HG03575 (cell line): ENCODE measurements around the gene CALU.

Experiments
- ATAC-seq: cut with Tn5 transposase; IDR thresholded peaks from one replicate; pipeline ENCODE4 v1.9.1; 2021; ENCODE audit not compliant: unreplicated experiment, insufficient number of reproducible peaks, low FRiP score; ENCODE audit errors: extremely low read depth

Gene CALU

GRCh38 chr7:128741491-128741890 is 2.3 kb downstream of the CALU start:
- ATAC-seq, result no peak

- ATAC-seq, result no peak
These were observed 3.0 kb downstream of the CALU start for GRCh38 chr7:128742206-128742605.

GRCh38 chr7:128743112-128743772 is 4.1 kb downstream of the CALU start:
- ATAC-seq, result no peak

- ATAC-seq, result no peak
These were observed 5.3 kb downstream of the CALU start for GRCh38 chr7:128744366-128744905.

- no peak for ATAC-seq
These were observed 6.5 kb downstream of the CALU start for GRCh38 chr7:128745706-128746105.

GRCh38 chr7:128747327-128748079 is 8.3 kb downstream of the CALU start:
- ATAC-seq, result no peak

- no peak for ATAC-seq
These were observed 13.1 kb downstream of the CALU start for GRCh38 chr7:128752251-128752650.

- no peak for ATAC-seq
These were observed 16.1 kb downstream of the CALU start for GRCh38 chr7:128755075-128755818.

- no peak for ATAC-seq
These were observed 16.8 kb downstream of the CALU start for GRCh38 chr7:128755819-128756476.

GRCh38 chr7:128757203-128757602 is 18.0 kb downstream of the CALU start:
- ATAC-seq, result no peak

- no peak for ATAC-seq
These were observed 19.4 kb downstream of the CALU start for GRCh38 chr7:128758553-128758952.

GRCh38 chr7:128759242-128759641 is 20.1 kb downstream of the CALU start:
- ATAC-seq, result no peak

- ATAC-seq, result no peak
These were observed 24.4 kb downstream of the CALU start for GRCh38 chr7:128763541-128763940.

- no peak for ATAC-seq
These were observed 28.4 kb downstream of the CALU start for GRCh38 chr7:128767475-128768110.

GRCh38 chr7:128770233-128770632 is 31.1 kb downstream of the CALU start:
- ATAC-seq, result no peak

- ATAC-seq, result no peak
These were observed 34.4 kb downstream of the CALU start for GRCh38 chr7:128773604-128774003.

- ATAC-seq, result no peak
These were observed 35.0 kb downstream of the CALU start for GRCh38 chr7:128774029-128774689.

- no peak for ATAC-seq
These were observed 35.8 kb downstream of the CALU start for GRCh38 chr7:128774921-128775320.
